Stomach (tissue), 4 donors: Measurements from ENCODE around the gene FRMPD1.

Experiments
- POLR2A ChIP-seq, 4 donors: fragments of 450-650 bp; IDR thresholded peaks; one replicate each; pipeline ENCODE4 v1.6.1; 2016; ENCODE audit warnings: antibody characterized with exemption in 4 of 4, control low read depth in 2 of 4, mild to moderate bottlenecking in 1 of 4, moderate library complexity in 1 of 4
- TF ChIP-seq, protein P1 (sequence below), 7 experiments: fragments of 450-650 bp in 4 of 7; fragments of 200-600 bp in 3 of 7; sonication (generic) in 3 of 7; IDR thresholded peaks; one replicate each; pipeline ENCODE4 v1.5.1; 2016 to 2019; ENCODE audit warnings: antibody characterized with exemption in 7 of 7, control low read depth in 2 of 7, mild to moderate bottlenecking in 1 of 7

DNA sequence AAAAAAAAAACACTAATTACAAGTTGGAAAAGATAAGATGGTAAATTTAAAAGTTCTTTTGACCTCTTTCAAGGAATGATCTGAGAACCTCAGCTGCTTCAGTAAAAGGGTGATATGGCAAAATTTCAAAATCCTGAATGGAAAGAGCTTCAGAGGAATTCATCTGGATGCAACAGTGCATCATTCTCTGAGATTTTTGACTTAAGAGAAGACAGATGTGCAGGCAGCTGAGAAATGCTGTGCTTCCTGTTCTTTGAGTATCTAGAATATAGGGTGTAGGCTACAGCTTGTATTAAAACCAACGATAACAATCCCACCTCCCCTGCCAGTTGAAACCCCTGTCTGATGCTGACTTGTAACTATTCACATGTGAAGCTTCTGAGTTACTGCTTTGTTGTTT lies 6.2 kb downstream of the FRMPD1 start:
- no peak for TF ChIP-seq POLR2A (IDR thresholded peaks at IDR 0.05)
- TF ChIP-seq, protein P1, sequence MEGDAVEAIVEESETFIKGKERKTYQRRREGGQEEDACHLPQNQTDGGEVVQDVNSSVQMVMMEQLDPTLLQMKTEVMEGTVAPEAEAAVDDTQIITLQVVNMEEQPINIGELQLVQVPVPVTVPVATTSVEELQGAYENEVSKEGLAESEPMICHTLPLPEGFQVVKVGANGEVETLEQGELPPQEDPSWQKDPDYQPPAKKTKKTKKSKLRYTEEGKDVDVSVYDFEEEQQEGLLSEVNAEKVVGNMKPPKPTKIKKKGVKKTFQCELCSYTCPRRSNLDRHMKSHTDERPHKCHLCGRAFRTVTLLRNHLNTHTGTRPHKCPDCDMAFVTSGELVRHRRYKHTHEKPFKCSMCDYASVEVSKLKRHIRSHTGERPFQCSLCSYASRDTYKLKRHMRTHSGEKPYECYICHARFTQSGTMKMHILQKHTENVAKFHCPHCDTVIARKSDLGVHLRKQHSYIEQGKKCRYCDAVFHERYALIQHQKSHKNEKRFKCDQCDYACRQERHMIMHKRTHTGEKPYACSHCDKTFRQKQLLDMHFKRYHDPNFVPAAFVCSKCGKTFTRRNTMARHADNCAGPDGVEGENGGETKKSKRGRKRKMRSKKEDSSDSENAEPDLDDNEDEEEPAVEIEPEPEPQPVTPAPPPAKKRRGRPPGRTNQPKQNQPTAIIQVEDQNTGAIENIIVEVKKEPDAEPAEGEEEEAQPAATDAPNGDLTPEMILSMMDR (IDR thresholded peaks at IDR 0.05), result no peak
